PC-3 (cell line): ENCODE measurements around the gene SGCD. TPM values are rescaled to one million over a fixed set of nuclear protein-coding genes. Genes with fewer than 3 reads are reported as not detected.

Experiments
- ATAC-seq: fragments of 200-7000 bp; cut with Tn5 transposase; 2 replicates; pipeline ENCODE4 v1.9.1; 2020; ENCODE audit warnings: mild to moderate bottlenecking, moderate library complexity
- BruUV-seq: library from RNA; stranded (reverse); fragments of 400-500 nt; replicated peaks from 2 replicates; lab custom pipeline; 2021; lab: Mats Ljungman, UMichigan
- CTCF ChIA-PET: fragments of 300-600 bp; sonication (Branson Sonifier 250); formaldehyde crosslinking; loops from one replicate; lab custom pipeline; 2022; ENCODE audit warnings: antibody characterized with exemption; lab: Charles Lee
- POLR2A ChIA-PET: fragments of 300-600 bp; sonication (Branson Sonifier 250); formaldehyde crosslinking; loops from one replicate; lab custom pipeline; 2022; ENCODE audit warnings: antibody characterized with exemption; ENCODE audit not compliant: unreplicated experiment; lab: Charles Lee
- DNase-seq: peaks from one replicate; pipeline ENCODE4 v3.0.0-alpha.2; 2015
- H2AFZ ChIP-seq: fragments of 300-600 bp; sonication (generic); 2 replicates; pipeline ENCODE4 v1.6.0; 2016; ENCODE audit warnings: antibody characterized with exemption, low read length
- H3F3A ChIP-seq: fragments of 300-600 bp; sonication (generic); one replicate; pipeline ENCODE4 v1.6.0; 2017; ENCODE audit warnings: antibody characterized with exemption, low read length, control low read depth, mild to moderate bottlenecking; ENCODE audit not compliant: unreplicated experiment
- H3K27ac ChIP-seq: fragments of 300-600 bp; sonication (generic); 2 replicates; pipeline ENCODE4 v1.5.1; 2016; ENCODE audit warnings: mild to moderate bottlenecking, low read length
- H3K27me3 ChIP-seq: fragments of 300-600 bp; sonication (generic); 2 replicates; pipeline ENCODE4 v1.6.1; 2016; ENCODE audit warnings: low read length, mixed read lengths
- H3K36me3 ChIP-seq: fragments of 300-600 bp; sonication (generic); 2 replicates; pipeline ENCODE4 v1.6.1; 2016; ENCODE audit warnings: low read depth, mixed run types, low read length, mixed read lengths
- H3K4me1 ChIP-seq: fragments of 300-600 bp; sonication (generic); 2 replicates; pipeline ENCODE4 v1.5.1; 2016; ENCODE audit warnings: low read length; ENCODE audit not compliant: insufficient read depth
- H3K4me2 ChIP-seq: fragments of 300-600 bp; sonication (generic); 2 replicates; pipeline ENCODE4 v1.6.0; 2016; ENCODE audit warnings: low read length
- H3K4me3 ChIP-seq: fragments of 300-600 bp; sonication (generic); 2 replicates; pipeline ENCODE4 v1.5.1; 2016; ENCODE audit warnings: mild to moderate bottlenecking, low read length, mixed read lengths
- H3K79me2 ChIP-seq: fragments of 300-600 bp; sonication (generic); 2 replicates; pipeline ENCODE4 v1.6.1; 2017; ENCODE audit warnings: low read length, mixed read lengths
- H3K9ac ChIP-seq: fragments of 300-600 bp; sonication (generic); 2 replicates; pipeline ENCODE4 v1.6.0; 2016; ENCODE audit warnings: mild to moderate bottlenecking, low read length
- H3K9me2 ChIP-seq: fragments of 300-600 bp; sonication (generic); replicated peaks from 2 replicates; pipeline ENCODE4 v1.6.1; 2016; ENCODE audit warnings: mixed run types, low read length, mixed read lengths
- H3K9me3 ChIP-seq: fragments of 300-600 bp; sonication (generic); 2 replicates; pipeline ENCODE4 v1.6.1; 2016; ENCODE audit warnings: low read length, mixed read lengths
- H4K20me1 ChIP-seq: fragments of 300-600 bp; sonication (generic); 2 replicates; pipeline ENCODE4 v1.6.1; 2016; ENCODE audit warnings: low read length, mixed read lengths
- EZH2 ChIP-seq: fragments of 300-600 bp; sonication (generic); IDR thresholded peaks from one replicate; pipeline ENCODE4 v1.6.1; 2017; ENCODE audit warnings: antibody characterized with exemption, mild to moderate bottlenecking, low read length; ENCODE audit not compliant: unreplicated experiment
- EZH2phosphoT487 ChIP-seq: fragments of 300-600 bp; sonication (generic); IDR thresholded peaks from 2 replicates; pipeline ENCODE4 v1.6.1; 2018; ENCODE audit warnings: mild to moderate bottlenecking, antibody characterized with exemption, low read length, borderline replicate concordance
- intact Hi-C: fragments of 100-400 bp; cut with micrococcal nuclease; formaldehyde crosslinking; loops from 2 replicates; pipeline ENCODE4 v1.9.0; 2023
- total RNA-seq: library from RNA; depleted of rRNA; stranded (reverse); fragments of >200 nt; gene quantifications from 2 replicates; pipeline ENCODE4 v1.2.3, GENCODE V29; 2014
- TF ChIP-seq, protein P1 (sequence below): fragments of 300-600 bp; sonication (generic); conservative IDR thresholded peaks from 2 replicates; pipeline ENCODE4 v1.5.1; 2017; ENCODE audit warnings: antibody characterized with exemption, low read depth, mild to moderate bottlenecking, low read length

The SGCD gene
- total RNA-seq, 1 experiment from 2014 or later, result 0.15 TPM

DNA sequence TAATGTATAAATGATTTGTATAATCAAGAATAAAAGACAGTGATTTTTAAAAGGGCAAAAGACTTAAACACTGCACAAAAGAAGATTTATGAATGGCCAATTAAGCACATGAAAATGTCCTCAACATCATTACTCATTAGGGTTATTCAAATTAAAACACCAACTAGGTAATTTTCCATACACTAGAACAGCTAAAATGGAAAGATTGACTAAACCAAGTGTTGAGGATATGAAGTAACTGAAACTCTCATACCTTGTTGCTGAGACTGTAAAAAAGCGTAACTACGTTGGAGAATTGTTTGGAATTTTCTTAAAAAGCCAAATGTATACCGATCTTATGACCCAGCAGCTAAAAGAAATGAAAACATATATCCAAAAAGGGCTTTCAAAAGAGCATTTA lies 144.9 kb downstream of the SGCD start:
- intact Hi-C loops, result no loop called here
- Histone ChIP-seq H4K20me1 (no peaks in the 10 kb centered on the region), H3K9me2 (no peaks in the 10 kb centered on the region), H3K4me1 (no peaks in the 10 kb centered on the region), H2AFZ (no peak overlapping the region), H3K9ac (no peak overlapping the region), H3K27me3 (no peaks in the 10 kb centered on the region), H3F3A (no peaks in the 10 kb centered on the region), H3K27ac (no peak overlapping the region), H3K9me3 (no peaks in the 10 kb centered on the region), H3K36me3 (no peaks in the 10 kb centered on the region), H3K4me3 (no peak overlapping the region), H3K4me2 (no peak overlapping the region), H3K79me2 (no peaks in the 10 kb centered on the region)
- POLR2A ChIA-PET, result no interaction called here
- no TSS peak for BruUV-seq
- CTCF ChIA-PET, result no interaction called here
- TF ChIP-seq, protein P1, sequence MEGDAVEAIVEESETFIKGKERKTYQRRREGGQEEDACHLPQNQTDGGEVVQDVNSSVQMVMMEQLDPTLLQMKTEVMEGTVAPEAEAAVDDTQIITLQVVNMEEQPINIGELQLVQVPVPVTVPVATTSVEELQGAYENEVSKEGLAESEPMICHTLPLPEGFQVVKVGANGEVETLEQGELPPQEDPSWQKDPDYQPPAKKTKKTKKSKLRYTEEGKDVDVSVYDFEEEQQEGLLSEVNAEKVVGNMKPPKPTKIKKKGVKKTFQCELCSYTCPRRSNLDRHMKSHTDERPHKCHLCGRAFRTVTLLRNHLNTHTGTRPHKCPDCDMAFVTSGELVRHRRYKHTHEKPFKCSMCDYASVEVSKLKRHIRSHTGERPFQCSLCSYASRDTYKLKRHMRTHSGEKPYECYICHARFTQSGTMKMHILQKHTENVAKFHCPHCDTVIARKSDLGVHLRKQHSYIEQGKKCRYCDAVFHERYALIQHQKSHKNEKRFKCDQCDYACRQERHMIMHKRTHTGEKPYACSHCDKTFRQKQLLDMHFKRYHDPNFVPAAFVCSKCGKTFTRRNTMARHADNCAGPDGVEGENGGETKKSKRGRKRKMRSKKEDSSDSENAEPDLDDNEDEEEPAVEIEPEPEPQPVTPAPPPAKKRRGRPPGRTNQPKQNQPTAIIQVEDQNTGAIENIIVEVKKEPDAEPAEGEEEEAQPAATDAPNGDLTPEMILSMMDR, result no peak
- TF ChIP-seq EZH2 (no peak), EZH2phosphoT487 (no peak)
- DNase-seq (no peak), ATAC-seq (no peak)

DNA sequence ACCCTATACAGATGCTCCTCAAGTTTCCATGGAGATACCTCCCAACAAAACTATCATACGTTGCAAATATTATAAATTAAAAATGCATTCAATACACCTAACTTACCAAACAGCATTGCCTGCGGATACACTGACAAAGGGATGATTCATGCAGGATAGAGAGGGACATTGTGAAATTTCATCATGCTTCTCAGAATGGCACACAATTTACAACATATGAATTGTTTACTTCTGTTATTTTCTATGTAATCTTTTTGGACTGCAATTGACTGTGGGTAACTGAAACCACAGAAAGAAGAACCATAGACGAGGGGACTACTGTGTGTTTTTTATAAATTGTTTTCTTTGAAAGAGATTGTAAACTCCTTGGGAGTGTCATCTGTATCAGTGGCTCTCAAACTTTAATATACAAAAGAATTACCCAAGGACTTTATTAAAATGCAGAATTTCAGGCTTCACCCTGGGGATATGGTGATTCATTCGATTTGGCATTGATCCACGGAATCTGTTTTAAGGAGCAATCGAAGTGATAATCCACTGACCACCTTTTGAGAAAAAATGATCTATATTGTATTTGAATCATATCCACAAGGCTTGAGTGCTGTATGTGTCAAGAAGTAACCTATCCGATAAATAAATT lies 146.4 kb downstream of the SGCD start:
- H3K79me2 ChIP-seq, result no peaks in the 10 kb centered on the region
- H3K4me3 ChIP-seq, result no peak overlapping the region
- CTCF ChIA-PET, result no interaction called here
- no peaks in the 10 kb centered on the region for H3K4me1 ChIP-seq
- no peaks in the 10 kb centered on the region for H3F3A ChIP-seq
- no peaks in the 10 kb centered on the region for H3K36me3 ChIP-seq
- intact Hi-C loops, result no loop called here
- H4K20me1 ChIP-seq, result no peaks in the 10 kb centered on the region
- H3K27ac ChIP-seq, result no peak overlapping the region
- no peaks in the 10 kb centered on the region for H3K9me3 ChIP-seq
- no peak overlapping the region for H3K9ac ChIP-seq
- no peak for DNase-seq
- ATAC-seq, result no peak
- BruUV-seq, result no TSS peak
- H3K4me2 ChIP-seq, result no peak overlapping the region
- H3K9me2 ChIP-seq, result no peaks in the 10 kb centered on the region
- TF ChIP-seq EZH2, result no peak
- no peak for TF ChIP-seq EZH2phosphoT487
- TF ChIP-seq, protein P1, result no peak
- no peaks in the 10 kb centered on the region for H3K27me3 ChIP-seq
- POLR2A ChIA-PET, result no interaction called here
- H2AFZ ChIP-seq, result no peak overlapping the region

DNA sequence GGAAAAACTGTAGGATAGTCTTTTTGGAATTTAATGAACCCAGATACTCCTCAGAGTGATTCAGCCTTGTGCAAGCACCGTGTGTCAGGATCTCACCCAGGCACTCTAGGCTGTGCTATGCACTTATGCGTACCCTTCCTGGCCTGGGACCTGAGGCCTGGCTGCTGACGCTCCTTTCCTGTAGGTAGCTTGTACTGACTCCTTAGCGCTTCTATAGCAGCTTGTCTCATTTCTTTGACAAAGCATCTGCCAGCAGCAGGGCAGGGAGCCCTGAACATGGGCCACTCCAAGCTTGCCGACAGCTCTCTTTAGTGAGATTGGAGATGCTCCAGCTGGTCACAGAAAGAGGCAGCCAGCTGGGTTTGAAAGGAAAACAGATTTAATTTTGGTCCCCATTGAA lies 147.3 kb downstream of the SGCD start:
- Histone ChIP-seq H3K9ac (no peak overlapping the region), H3K4me3 (no peak overlapping the region), H3K4me2 (no peak overlapping the region), H3K27ac (no peak overlapping the region), H2AFZ (no peak overlapping the region), H3K4me1 (no peaks in the 10 kb centered on the region), H3K9me3 (no peaks in the 10 kb centered on the region), H4K20me1 (no peaks in the 10 kb centered on the region), H3F3A (no peaks in the 10 kb centered on the region), H3K9me2 (no peaks in the 10 kb centered on the region), H3K27me3 (no peaks in the 10 kb centered on the region), H3K36me3 (no peaks in the 10 kb centered on the region), H3K79me2 (no peaks in the 10 kb centered on the region)
- TF ChIP-seq, protein P1, result no peak
- TF ChIP-seq EZH2, result no peak
- no peak for TF ChIP-seq EZH2phosphoT487
- intact Hi-C loops, result no loop called here
- POLR2A ChIA-PET, result no interaction called here
- no TSS peak for BruUV-seq
- no peak for ATAC-seq
- CTCF ChIA-PET, result no interaction called here
- DNase-seq, result no peak
